Activated naive CD4-positive, alpha-beta T cell (primary cell): Measurements from ENCODE around the gene SCGB1C1.

Experiments
- DNase-seq, 4 experiments: peaks; one replicate each; lab custom pipeline; 2025; lab: John Stamatoyannopoulos, UW

Gene SCGB1C1

DNA sequence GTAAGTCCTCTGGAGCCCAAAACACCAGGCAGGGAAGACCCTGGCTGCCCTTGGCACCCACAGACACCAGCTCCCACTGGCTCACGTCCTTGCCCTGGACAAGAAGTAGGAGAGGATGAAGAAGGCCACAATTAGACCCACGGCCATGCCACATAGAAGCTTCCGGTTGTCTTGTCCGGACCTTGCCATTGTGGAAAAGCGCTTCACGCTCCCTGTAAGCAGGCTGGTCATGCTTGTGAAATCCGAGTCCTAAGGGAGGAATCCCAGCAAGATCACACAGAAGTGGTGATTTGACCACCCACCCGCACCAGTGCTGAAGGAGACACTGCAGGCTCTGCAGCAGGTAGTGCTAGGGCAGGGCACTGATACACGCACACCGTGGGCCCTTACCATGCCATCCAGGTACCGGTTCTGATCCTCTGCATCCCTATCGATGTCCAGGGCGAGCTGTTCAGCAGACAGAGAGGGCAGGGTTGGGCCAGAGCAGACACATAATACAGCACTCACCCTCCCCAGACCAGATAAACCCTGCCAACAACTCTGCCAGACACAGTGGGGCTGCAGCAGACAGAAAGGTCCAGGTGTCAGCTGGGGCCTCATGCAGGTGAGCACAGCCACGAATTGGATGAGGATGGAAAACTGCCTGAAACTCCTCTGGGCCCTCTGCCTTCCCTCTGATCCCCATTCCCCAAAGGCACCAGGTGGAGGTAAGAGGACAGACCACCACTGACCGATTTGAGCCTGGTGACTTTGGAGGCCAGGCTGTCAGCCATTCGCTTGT lies 12.5 kb downstream of the SCGB1C1 start:
- DNase-seq, result no peak

DNA sequence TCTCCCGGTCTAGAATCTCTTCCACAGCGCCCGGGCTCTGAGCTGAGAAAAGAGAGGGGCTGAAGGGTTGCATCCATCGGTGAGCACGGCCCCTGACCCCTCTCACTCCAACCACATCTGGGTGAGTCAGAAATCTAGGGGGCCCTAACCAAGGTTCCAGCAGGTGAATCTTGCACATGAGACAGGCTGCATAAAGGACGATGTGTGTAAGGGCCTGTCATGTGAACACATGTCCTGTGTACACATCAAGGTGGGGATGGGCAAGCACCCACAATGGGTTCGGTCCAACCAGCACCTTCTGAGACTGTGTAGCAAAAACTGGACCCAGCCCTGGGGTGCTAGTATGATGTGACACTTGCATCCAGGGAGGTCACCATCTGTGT lies 13.1 kb downstream of the SCGB1C1 start:
- no peak for DNase-seq

DNA sequence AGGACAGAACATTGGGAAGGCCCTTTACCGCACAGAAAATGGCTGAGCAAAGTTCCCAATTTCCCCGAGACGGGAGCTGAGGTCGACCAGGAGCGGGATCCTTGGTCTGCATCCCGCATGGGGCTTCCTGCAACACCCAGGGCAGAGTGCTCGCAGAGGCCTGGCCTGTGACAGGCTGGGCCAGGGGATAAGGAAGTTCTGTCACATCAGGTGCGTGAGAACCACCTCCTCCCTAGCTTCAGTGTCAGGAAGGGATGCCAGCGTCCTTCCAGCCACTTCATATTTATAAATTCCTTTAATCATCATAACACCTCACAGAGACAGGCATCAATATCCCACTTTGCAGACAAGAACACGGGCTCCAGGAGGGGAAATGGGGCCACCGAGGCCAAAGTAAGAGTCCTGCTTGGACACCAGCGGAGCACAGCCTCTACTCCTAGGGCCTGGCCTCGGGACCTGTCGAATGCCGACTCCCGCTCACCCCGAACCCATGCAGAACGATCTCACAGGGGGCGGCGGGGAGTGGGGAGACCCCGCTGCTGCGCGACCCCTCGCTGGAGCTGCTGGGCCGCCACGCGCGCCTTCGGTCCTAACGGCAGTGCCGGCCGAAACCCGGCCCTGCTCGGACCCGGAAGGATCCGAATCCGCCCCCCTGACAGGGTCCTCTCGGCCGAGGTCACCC lies 13.8 kb downstream of the SCGB1C1 start:
- peak in 2 of 4 experiments; percentile 16 to 28 for DNase-seq

DNA sequence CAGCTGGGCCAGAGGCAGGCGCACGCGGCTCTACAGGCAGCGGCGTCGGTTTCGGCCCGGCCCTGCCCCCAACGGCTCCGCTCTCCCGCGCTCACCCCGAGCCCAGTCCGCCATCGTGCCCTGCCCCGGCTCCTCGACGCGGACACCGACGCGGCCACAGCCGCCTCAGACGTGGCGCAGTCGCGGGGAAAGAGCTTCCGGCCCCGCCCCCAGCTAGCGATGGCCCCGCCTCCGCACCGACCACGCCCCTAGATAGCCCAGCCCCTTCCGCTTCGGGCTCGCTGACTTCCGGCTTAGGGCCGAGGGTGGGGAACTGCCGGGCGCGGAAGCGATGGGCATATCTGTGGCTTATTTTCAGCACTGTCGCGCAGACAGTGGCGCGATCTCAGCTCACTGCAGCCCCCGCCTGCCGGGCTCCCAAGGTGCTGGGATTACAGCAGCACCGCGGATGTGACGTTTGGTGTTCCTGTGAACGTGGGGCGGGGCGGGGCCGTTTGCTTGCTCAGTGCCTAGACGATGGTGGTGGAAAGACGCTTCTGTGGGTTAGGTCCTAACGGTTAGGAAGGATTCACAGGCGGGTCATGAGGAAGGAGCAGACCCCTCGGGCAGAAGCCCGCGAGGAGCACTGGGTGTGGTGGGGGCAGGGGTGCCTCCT lies 14.5 kb downstream of the SCGB1C1 start, which contains the start of the genes BET1L and RIC8A:
Gene BET1L, minus strand, starts transcription at position 192 of the 655 bp plus-strand sequence. Its CDS starts 78 bp downstream, at position 114.
Gene RIC8A, plus strand, starts transcription at position 501 of the 655 bp plus-strand sequence. CDS start 1,147 bp downstream, outside the sequence.
- DNase-seq, result peak; percentile 95 to 98 (median 96)

DNA sequence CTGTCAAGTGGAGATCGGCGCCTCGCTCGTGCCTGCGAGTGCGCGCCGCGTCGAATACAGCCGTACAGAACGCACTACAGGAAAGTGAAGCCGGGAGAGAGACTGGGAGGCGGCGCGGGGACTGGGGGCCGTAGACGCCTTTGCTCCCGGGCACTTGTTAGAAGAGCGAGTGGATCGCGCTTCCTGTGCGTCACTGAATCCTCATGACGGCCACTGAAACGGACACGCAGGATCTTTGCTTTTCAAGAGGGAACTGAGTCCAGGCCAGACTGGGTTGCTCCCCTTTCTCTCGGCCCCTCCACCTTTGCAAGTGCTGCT lies 14.9 kb downstream of the SCGB1C1 start:
- peak in 1 of 4 experiments; percentile 45 for DNase-seq

DNA sequence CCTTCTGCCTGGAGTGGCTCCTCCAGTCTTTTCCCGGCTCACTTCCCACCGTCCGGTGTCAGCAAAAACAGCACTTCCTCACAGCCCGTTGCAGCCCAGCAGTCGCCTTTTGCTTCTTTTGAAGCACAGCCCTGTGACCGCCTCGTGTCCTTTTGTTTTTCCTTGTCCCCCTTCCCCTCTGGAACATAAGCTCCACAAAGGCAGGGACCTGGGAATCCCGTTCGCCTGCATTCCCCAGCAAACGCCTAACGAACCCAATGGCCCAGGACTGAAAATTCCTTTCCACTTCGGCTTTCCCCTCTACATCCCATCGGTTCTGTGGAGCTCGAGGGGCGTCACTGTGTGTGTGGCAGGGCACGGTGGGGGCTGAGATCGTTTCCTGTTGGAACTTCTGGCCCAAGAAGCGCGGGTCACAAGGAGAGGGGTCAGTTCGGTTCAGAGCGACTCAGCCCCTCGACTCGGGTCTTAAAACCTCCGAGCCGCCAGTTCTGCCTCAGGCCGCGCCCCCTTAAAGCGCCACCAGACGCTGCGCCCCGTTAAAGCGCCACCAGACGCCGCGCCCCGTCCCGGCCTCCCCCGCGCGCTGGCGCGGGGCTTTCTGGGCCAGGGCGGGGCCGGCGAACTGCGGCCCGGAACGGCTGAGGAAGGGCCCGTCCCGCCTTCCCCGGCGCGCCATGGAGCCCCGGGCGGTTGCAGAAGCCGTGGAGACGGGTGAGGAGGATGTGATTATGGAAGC lies 15.5 kb downstream of the SCGB1C1 start:
- DNase-seq, result peak; percentile 39 to 82 (median 62)

DNA sequence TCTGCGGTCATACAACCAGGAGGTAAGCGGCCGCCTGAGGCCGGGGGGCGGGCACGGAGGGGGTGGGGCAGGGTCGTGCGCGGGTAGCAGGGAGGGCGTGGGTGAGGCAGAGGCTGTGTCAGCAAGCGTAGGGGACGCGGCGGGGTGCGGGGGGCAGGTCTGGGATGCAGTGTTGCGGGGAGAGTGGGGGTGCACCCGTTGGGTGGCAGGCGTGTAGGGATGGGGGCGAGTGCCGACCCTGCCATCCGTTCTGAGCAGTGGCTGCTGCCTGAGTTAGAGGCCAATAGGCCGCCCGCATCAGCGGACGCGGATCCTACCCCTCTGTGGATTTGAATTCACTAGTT lies 16.0 kb downstream of the SCGB1C1 start:
- DNase-seq, result no peak

DNA sequence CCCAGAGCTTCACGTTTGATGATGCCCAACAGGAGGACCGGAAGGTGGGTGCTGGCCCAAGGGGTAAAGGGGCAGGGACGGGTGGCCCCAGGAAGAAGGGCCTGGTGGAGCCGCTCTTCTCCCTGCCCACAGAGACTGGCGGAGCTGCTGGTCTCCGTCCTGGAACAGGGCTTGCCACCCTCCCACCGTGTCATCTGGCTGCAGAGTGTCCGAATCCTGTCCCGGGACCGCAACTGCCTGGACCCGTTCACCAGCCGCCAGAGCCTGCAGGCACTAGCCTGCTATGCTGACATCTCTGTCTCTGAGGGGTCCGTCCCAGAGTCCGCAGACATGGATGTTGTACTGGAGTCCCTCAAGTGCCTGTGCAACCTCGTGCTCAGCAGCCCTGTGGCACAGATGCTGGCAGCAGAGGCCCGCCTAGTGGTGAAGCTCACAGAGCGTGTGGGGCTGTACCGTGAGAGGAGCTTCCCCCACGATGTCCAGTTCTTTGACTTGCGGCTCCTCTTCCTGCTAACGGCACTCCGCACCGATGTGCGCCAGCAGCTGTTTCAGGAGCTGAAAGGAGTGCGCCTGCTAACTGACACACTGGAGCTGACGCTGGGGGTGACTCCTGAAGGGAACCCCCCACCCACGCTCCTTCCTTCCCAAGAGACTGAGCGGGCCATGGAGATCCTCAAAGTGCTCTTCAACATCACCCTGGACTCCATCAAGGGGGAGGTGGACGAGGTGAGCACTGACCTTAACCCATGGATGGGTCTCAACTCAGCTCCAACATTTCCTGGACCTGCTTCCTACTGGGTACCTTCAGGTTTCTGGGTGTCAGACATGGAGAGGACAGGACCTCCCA lies 16.6 kb downstream of the SCGB1C1 start:
- no peak for DNase-seq

DNA sequence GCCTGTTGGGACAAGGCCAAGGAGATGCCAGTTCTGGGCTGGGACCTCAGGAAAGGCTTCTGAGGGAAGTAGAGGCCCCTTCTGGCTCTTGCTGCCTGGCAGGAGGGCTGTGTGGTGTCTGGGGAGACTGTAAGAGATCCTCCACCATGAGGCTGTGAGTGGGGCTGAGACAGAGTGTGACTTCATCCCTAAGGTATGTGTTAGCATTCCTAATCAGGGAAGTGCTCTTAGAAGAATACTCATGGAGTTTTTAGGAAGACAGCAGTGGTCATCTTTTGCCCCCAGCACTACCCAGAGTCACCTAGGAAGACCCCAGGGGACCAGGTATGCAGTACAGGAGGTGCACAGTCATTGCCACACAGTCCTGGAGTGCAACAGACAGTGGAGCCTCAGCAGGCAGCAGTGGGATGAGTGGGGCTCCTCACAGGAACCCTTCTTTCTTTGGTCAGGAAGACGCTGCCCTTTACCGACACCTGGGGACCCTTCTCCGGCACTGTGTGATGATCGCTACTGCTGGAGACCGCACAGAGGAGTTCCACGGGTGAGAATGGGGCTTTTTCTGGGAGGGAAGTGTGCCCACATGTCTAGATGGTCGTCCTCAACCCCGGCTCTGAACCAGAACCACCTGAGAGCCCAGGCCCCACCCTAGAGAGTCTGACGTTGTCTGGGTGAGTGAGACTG lies 17.4 kb downstream of the SCGB1C1 start:
- DNase-seq, result no peak

DNA sequence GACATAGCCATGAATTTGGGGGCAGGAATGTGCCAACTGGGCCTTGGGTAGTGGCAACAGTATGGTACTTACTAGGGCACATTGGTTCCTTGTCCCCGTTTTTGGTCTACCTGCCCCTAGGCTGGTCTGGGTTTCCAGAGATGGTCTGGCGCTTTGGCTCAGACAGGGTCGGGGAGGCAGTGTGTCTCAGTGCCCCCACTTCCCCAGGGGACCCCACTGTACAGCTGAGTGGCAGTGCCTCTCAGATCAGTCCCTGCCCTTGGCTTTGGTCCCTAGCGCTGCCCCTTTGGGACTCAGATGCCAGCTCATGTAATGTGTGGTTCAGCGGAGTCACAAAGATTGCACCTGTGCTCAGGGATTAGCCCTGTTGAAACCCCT lies 17.9 kb downstream of the SCGB1C1 start:
- DNase-seq, result no peak

DNA sequence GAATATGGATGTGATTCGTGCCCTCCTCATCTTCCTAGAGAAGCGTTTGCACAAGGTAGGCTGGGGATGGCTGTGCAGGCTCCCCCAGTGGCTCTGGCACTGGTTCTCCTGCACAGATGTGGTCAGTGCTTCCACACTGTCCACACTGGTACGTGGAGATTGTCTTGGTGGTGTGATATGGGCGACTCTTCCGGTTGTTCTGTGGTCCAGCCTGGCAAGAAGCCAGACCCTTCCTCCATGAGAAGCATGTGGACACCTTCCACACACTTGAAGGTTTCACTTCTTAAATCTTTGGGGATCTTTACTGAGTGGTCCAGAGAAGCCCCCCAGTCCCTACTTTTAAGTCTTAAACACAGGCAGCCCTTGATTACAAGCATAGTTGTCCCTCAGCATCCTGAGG lies 18.4 kb downstream of the SCGB1C1 start:
- DNase-seq, result no peak

DNA sequence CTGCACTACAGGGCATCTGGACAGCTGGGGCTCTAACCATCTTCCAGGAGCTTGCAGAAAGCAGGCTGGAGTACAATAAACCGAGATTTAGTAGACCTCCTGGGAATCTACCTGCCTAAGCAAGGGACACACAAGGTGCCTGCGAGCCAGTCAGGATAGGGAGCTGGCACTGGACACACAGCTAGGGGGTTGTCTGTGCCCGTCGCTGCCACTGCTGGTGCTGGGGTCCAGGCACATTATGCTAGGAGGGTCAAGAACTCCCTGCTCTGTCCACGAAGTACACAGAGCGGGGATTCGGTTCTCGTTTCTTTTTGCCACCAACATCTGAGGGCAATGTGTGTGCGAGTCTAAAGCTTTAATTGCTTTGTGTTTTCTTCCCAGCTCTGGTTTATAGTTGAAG lies 18.9 kb downstream of the SCGB1C1 start:
- DNase-seq, result no peak

DNA sequence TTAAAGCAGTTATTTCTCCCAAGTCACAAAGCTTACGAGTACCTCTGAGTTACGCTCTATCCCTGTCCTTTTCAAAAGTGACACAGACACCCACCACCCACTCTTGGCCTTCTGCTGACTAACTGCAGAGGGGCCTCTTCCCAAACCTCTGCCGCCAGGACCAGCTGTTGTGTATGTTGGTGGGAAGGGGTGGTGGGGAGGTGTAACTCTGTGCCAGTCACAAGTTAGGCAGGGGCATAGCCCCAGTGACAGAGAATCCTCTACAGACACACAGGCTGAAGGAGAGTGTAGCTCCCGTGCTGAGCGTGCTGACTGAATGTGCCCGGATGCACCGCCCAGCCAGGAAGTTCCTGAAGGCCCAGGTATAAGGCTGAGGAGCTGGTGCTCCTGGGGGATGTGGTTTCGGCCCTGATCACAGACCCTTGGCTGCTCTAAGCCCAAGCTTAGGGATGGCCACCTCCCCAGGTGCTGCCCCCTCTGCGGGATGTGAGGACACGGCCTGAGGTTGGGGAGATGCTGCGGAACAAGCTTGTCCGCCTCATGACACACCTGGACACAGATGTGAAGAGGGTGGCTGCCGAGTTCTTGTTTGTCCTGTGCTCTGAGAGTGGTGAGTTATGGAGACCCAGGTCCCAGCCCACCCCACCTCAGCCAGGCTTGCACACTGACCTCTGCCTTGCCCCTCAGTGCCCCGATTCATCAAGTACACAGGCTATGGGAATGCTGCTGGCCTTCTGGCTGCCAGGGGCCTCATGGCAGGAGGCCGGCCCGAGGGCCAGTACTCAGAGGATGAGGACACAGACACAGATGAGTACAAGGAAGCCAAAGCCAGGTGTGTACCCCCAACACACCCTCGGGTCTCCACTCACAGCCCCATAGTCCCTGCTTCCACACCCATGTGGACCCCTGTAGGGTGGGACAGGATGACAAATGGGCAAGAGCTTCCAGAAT lies 19.5 kb downstream of the SCGB1C1 start:
- no peak for DNase-seq

DNA sequence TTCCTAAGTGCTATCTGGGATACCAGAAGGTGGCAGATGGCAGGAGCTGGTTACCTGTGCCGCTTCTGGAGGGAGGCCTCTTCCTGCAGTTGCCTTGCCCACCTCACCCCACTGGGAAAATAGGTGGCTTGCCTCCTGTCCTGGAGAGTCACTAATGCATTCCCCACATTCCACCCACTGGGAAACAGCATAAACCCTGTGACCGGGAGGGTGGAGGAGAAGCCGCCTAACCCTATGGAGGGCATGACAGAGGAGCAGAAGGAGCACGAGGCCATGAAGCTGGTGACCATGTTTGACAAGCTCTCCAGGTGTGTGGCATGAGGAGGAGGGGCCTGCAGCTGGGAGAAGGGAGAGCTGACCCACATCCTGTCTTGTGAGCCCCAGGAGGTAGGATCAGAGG lies 20.2 kb downstream of the SCGB1C1 start:
- no peak for DNase-seq

DNA sequence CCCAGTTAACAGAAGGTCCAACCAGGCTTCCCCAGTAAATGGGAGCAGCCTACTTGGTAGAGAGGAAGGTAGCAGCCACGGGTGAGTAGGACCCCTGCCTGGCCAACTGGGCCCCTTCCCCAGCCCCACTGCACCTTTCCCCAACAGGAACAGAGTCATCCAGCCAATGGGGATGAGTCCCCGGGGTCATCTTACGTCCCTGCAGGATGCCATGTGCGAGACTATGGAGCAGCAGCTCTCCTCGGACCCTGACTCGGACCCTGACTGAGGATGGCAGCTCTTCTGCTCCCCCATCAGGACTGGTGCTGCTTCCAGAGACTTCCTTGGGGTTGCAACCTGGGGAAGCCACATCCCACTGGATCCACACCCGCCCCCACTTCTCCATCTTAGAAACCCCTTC lies 21.2 kb downstream of the SCGB1C1 start:
- no peak for DNase-seq

DNA sequence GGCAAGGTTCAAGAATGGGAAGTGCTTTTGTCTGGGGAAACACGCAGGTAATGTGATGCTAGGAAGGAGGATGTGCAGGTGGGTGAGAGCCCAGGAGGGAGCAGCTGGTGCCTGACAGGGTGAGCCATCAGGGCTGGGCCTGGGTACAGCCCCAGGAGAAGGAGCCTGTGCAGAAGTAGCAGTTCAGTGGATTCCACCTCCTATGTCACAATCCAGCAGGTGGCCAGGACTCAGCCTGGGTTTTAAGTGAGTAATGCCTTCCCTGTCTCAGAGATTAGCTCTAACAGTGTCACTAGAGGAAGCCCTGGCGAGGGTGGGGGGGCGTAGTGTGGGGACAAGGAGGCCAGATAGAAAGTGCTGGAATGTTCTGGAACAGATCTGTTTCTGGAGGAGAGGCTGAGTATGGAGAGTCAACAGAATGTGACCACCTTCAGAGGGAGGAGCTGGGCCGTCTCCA lies 22.7 kb downstream of the SCGB1C1 start:
- DNase-seq, result no peak

DNA sequence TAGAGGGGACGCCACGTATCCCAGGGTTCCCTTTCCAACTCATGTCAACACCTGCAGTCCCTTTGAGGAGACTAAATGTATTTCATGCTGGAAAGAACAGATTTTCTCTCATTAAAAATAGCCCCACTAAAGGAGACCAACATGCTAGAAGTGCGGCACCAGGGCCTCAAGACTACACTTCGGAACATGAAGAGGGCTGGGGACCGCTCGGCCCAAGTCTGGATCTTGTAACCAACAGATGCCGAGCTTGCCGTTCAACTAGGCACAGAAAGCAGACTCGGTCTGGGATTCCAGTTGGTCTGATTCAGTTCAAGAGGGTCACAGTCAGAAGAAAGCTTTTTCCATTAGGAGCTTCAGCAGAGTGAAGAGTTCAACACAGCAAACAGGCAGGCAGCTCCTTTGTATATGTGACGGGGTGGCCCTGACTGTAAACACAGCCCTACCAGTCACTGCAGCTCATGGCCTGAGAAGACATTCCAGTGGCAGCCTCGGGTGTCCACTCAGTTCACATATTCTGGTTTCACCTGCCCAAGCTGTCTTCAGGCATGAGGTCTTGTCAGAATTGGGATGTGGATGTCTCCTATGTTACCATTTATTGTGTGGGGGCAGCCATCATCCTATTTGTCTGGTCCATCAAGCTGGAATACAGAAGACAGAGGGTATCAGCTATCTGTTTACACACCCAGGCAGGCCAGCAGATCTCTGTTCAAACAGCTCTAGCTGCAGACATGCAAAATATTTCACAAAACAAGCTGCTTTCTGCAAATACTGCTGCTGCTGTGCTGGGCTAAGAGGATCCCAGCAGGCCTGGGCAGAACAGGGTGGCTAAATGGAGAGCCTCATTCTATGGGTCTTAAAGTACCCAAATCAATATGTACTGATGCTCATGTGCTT lies 23.4 kb downstream of the SCGB1C1 start:
- DNase-seq, result no peak

DNA sequence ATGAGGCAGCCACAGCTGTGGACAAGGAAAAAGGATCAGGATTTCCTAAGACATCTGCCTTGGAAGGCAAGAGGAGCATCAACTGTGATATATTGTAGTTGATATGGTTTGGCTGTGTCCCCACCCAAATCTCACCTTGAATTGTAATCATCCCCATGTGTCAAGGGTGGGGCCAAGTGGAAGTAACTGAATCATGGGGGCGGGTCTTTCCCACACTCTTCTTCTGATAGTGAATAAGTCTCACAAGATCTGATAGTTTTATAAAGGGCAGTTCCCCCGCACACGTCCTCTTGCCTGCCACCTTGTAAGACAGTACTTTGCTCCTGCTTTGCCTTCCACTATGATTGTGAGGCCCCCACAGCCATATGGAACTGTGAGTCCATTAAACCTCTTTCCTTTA lies 24.8 kb downstream of the SCGB1C1 start:
- no peak for DNase-seq
